Esophagus (tissue), 2 donors: Measurements from ENCODE around the gene HES4. TPM values are rescaled to one million over a fixed set of nuclear protein-coding genes. Genes with fewer than 3 reads are reported as not detected.
"Not testable (repeated sequence)": the region's sequence is repeated elsewhere in the genome, so short reads cannot be mapped to it uniquely, and the experiment has no call there.

Experiments
- H3K27ac ChIP-seq, 2 donors: one replicate each; pipeline ENCODE4 v1.5.1; 2013; ENCODE audit warnings: low read depth in 2 of 2, mild to moderate bottlenecking in 2 of 2, inconsistent platforms in 1 of 2, low read length in 1 of 2, moderate library complexity in 1 of 2
- H3K27me3 ChIP-seq, 2 donors: one replicate each; pipeline ENCODE4 v1.6.1; 2013; ENCODE audit warnings: low read length in 2 of 2, control low read depth in 1 of 2, mild to moderate bottlenecking in 1 of 2; ENCODE audit not compliant: insufficient read depth in 2 of 2, control insufficient read depth in 1 of 2
- H3K36me3 ChIP-seq, 2 donors: one replicate each; pipeline ENCODE4 v1.6.1; 2013; ENCODE audit warnings: low read length in 1 of 2; ENCODE audit not compliant: control insufficient read depth in 2 of 2, insufficient read depth in 2 of 2
- H3K4me1 ChIP-seq, 2 donors: one replicate each; pipeline ENCODE4 v1.6.1; 2013; ENCODE audit warnings: low read length in 1 of 2; ENCODE audit not compliant: control insufficient read depth in 2 of 2, insufficient read depth in 2 of 2
- H3K4me3 ChIP-seq, 2 donors: one replicate each; pipeline ENCODE4 v1.5.1; 2013; ENCODE audit warnings: low read length in 2 of 2, mild to moderate bottlenecking in 2 of 2, low read depth in 1 of 2, moderate library complexity in 1 of 2
- H3K9me3 ChIP-seq, 2 donors: one replicate each; pipeline ENCODE4 v1.6.1; 2013; ENCODE audit warnings: mild to moderate bottlenecking in 2 of 2, low read depth in 1 of 2, low read length in 1 of 2, moderate library complexity in 1 of 2; ENCODE audit not compliant: control insufficient read depth in 2 of 2, insufficient read depth in 1 of 2
- WGBS, 2 donors: extraction: QIAGEN DNeasy Blood & Tissue Kit; methylation state at CpG; one replicate each; pipeline ENCODE4 v1.1.7; 2013; 5-methylcytosine and 5-hydroxymethylcytosine counted together
- polyA plus RNA-seq, 2 donors: library from polyadenylated mRNA; stranded (reverse); fragments of 200-250 nt; gene quantifications; one replicate each; pipeline ENCODE4 v1.2.3, GENCODE V29; 2013
- donor health status: healthy with polysubstance abuse.
- donor health status: Bipolar disorder and iron deficiency.

HES4 gene
- polyA plus RNA-seq, 2 donors, result 15.1 to 20.2 TPM

GRCh38 chr1:1035291-1035943 lies 35.5 kb upstream of the HES4 start:
- Histone ChIP-seq H3K9me3 (no peaks in the 10 kb centered on the region), H3K27ac (no peak overlapping the region), H3K27me3 (no peaks in the 10 kb centered on the region), H3K4me3 (no peak overlapping the region), H3K36me3 (peaks cover 0 to 8% of the 10 kb centered on the region in 2 donors), H3K4me1 (peaks cover 8 to 11% of the 10 kb centered on the region in 2 donors)
- 91 to 93% methylated on average over 19 of the region's 19 CpGs for whole genome bisulfite sequencing, 2 donors

GRCh38 chr1:1034439-1034781 lies 34.5 kb upstream of the HES4 start:
- peaks cover 0 to 8% of the 10 kb centered on the region in 2 donors for H3K36me3 ChIP-seq

GRCh38 chr1:1033731-1034438 lies 34.0 kb upstream of the HES4 start:
- H3K27me3 ChIP-seq, result no peaks in the 10 kb centered on the region
- peak overlapping the region; percentile 18 to 46 for H3K4me3 ChIP-seq

More at GRCh38 chr1:1034439-1034781, 34.5 kb upstream of the HES4 start:
- Histone ChIP-seq H3K4me1 (peaks cover 3 to 6% of the 10 kb centered on the region in 2 donors), H3K9me3 (no peaks in the 10 kb centered on the region), H3K27ac (no peak overlapping the region), H3K4me3 (no peak overlapping the region), H3K27me3 (no peaks in the 10 kb centered on the region)
- 74% methylated on average over 19 to 30 of the region's 30 CpGs for WGBS, 2 donors

GRCh38 chr1:1033009-1033587 lies 33.2 kb upstream of the HES4 start:
- Histone ChIP-seq H3K4me1 (peaks cover 3 to 6% of the 10 kb centered on the region in 2 donors), H3K27me3 (no peaks in the 10 kb centered on the region), H3K4me3 (peak overlapping the region; percentile 2 to 46), H3K27ac (peak overlapping the region in 1 of 2 donors; percentile 29), H3K36me3 (peaks cover 0 to 6% of the 10 kb centered on the region in 2 donors), H3K9me3 (no peaks in the 10 kb centered on the region)
- 7 to 10% methylated on average over 53 to 73 of the region's 73 CpGs for WGBS, 2 donors

More at GRCh38 chr1:1033731-1034438, 34.0 kb upstream of the HES4 start:
- H3K4me1 ChIP-seq, result peaks cover 3 to 6% of the 10 kb centered on the region in 2 donors
- no peaks in the 10 kb centered on the region for H3K9me3 ChIP-seq
- H3K36me3 ChIP-seq, result peaks cover 0 to 8% of the 10 kb centered on the region in 2 donors
- H3K27ac ChIP-seq, result no peak overlapping the region
- WGBS, 2 donors, result 24% methylated on average over 33 to 71 of the region's 71 CpGs

GRCh38 chr1:1032424-1032823 lies 32.5 kb upstream of the HES4 start:
- WGBS, 2 donors, result 32 to 50% methylated on average over 16 of the region's 16 CpGs
- no peaks in the 10 kb centered on the region for H3K9me3 ChIP-seq
- H3K4me3 ChIP-seq, result no peak overlapping the region
- H3K27ac ChIP-seq, result no peak overlapping the region
- H3K36me3 ChIP-seq, result peaks cover 0 to 4% of the 10 kb centered on the region in 2 donors
- peaks cover 0 to 6% of the 10 kb centered on the region in 2 donors for H3K4me1 ChIP-seq
- no peaks in the 10 kb centered on the region for H3K27me3 ChIP-seq

- H3K27ac ChIP-seq, result no peak overlapping the region
- no peaks in the 10 kb centered on the region for H3K27me3 ChIP-seq
- H3K4me1 ChIP-seq, result peaks cover 0 to 6% of the 10 kb centered on the region in 2 donors
- no peaks in the 10 kb centered on the region for H3K9me3 ChIP-seq
- WGBS, 2 donors, result 78 to 83% methylated on average over 11 of the region's 11 CpGs
- H3K36me3 ChIP-seq, result peaks cover 0 to 4% of the 10 kb centered on the region in 2 donors
- H3K4me3 ChIP-seq, result no peak overlapping the region
Observed at GRCh38 chr1:1031659-1032235, 31.9 kb upstream of the HES4 start.

- H3K36me3 ChIP-seq, H3K4me1 ChIP-seq, H3K27ac ChIP-seq, H3K4me3 ChIP-seq, H3K27me3 ChIP-seq, H3K9me3 ChIP-seq: not testable (repeated sequence)
- 71 to 81% methylated on average over 7 of the region's 7 CpGs for WGBS, 2 donors
Observed at GRCh38 chr1:1030867-1031658, 31.2 kb upstream of the HES4 start.

GRCh38 chr1:1027791-1028190 lies 27.9 kb upstream of the HES4 start:
- peaks cover 0 to 3% of the 10 kb centered on the region in 2 donors for H3K36me3 ChIP-seq
- no peak overlapping the region for H3K27ac ChIP-seq
- no peak overlapping the region for H3K4me3 ChIP-seq
- 72 to 80% methylated on average over 17 of the region's 17 CpGs for WGBS, 2 donors
- H3K4me1 ChIP-seq, result peaks cover 4 to 14% of the 10 kb centered on the region in 2 donors
- H3K27me3 ChIP-seq, result no peaks in the 10 kb centered on the region
- H3K9me3 ChIP-seq, result no peaks in the 10 kb centered on the region
